ENCODE data around the gene ATP7B.

ATP7B gene

DNA sequence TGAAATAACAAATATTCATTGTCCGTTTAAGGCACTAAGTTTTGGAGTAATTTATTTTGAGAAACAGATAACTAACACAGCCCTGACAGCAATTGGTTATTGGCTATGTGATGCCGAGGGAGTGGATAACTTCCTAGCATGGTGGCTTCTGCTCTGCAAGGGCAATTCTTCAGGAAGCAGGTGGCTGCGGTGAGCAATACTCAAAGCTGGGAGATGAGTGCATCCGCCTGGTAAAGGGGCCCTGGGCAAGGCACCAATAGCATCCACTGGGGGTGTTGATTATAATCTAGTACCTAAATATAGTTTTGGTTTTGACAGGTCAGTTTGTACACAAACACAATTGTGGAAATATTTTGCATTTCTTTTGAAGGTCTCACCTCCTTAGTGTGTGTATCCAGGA is 108.5 kb downstream of the ATP7B start:
- FAIRE-seq = no peak

GRCh38 chr13:51900471-51900870 is 110.8 kb downstream of the ATP7B start:
- no peak for FAIRE-seq
- DNase-seq (ENCODE audit: insufficient read length, low spot score) = no peak

More for the DNA sequence above, 108.5 kb downstream of the ATP7B start:
- DNase-seq (ENCODE audit: insufficient read length, low spot score) = no peak

DNA sequence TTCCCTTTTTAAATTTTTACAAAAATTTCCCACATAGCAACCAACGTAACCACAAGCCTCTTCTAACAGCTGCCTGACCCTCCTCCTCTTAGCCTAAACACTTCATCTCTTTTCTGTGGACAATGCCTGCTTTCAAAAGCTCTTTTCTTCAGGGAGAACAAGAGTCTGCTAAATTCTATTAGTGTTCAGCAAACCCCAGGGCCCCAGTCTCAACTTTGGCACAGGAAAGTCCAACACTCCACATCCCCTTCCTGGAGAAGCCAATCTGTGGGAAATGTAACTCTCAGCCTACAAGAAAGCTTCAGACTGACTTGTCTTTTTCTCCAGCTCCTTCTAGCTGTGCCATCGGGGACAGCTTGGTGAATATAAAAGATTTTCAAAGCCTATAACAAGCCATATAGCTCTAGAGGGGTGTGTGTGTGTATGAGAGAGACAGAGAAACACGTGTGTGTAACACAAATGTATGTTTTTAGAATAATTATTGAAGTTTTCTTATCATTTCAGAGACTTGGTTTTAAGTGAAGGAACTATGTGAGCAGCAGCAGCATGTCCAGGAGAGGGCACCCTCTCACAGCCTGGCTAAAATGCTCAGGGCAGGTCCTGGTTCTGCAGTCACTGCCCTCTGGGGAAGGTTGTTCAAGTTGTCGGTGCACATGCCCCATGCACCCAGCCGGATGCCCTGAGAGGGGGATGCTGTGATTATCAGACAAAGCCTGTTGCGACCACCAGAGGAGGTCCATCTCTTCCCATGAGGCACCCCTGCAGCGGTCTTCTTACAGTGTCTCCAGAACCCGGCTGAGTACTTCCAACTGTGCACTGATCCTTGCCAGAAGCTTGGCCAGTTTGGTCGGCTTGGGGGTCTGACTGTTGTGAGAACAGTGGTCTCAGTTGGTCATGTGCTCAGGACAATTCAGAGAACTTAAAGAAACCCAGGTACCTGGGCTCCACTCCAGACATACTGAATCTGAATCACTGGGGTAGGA is 115.1 kb downstream of the ATP7B start:
- FAIRE-seq (peak; percentile 35), DNase-seq (ENCODE audit: insufficient read length, low spot score) (peak; percentile 40)

GRCh38 chr13:51894239-51894638 is 117.0 kb downstream of the ATP7B start:
- DNase-seq (ENCODE audit: insufficient read length, low spot score) (no peak), FAIRE-seq (no peak)

DNA sequence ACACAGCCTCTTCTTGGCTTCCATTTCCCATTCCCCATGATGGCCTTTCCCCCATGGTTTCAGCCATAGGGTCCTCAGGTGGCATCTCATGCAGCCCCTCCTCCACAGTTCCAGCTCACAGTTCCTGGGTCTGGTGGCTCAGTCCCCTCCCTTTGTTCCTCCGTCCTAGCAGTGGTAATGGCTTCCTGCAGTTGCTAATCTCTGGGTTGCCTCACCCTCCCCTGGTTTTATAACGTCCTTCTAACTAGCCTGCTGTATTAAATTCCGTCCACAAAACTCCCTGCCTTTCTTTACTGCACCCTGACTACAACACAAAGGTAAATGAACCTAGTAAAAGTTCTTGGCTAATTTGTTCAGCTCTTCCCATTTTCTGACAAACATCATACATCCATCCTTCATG is 118.6 kb downstream of the ATP7B start:
- no peak for FAIRE-seq

GRCh38 chr13:51887468-51887867 is 123.8 kb downstream of the ATP7B start:
- DNase-seq (ENCODE audit: insufficient read length, low spot score) (no peak), FAIRE-seq (no peak)

More for the DNA sequence above, 118.6 kb downstream of the ATP7B start:
- DNase-seq (ENCODE audit: insufficient read length, low spot score) = no peak

GRCh38 chr13:51885651-51886050 is 125.6 kb downstream of the ATP7B start:
- FAIRE-seq = no peak
- DNase-seq (ENCODE audit: insufficient read length, low spot score) = no peak

- DNase-seq (ENCODE audit: insufficient read length, low spot score) (no peak), FAIRE-seq (no peak)
Observed at GRCh38 chr13:51883226-51883600, 128.0 kb downstream of the ATP7B start.

Data from GM19239 (cell line).